Measurements from ENCODE around the gene STT3A.
"Not testable (repeated sequence)": the region's sequence is repeated elsewhere in the genome, so short reads cannot be mapped to it uniquely, and the experiment has no call there.

The STT3A gene

DNA sequence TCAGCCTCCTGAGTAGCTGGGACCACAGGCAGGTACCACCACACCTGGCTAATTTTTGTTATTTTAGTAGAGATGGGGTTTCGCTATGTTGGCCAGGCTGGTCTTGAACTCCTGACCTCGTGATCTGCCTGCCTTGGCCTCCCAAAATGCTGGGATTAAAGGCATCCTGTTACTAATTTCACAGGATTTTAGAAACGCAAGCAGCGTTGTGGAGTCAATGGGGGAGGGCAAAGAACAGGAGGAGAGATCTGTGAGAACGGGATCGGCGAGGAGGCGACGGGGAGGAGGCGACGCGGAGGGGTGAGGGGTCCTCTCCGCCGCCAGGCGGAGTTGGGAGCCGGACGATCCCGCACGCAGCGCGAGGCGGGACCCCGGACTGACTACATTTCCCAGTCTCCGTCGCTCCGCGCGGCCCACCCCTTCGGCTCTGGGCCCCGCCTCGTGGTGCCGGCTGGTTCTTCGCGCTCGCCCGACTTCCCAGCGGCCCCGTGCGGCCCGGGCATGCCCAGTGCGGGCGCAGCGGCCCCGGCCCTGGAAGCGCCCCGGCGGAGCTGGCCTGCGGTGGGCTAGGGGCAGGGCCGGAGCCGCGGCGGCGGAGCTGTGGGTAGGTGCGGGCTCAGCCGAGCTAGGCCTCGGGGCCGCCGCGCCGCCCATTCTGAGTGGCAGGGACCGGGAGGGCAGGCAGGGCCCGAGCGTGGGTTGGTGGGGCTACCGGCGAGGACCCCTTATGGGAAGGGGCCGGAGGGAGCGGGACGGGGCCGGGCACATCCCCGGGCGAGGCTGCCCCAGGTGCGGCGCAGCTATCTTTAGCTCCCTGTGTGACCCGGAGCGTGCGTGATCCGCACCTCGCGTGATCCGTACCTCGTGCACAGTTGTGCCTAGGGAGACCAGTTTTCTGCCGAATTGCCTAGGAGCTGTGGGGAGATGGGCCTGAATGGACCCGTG, 23.4 kb upstream of the STT3A start, which contains the start of gene EI24:
Gene EI24, plus strand, starts transcription at position 508 of the 945 bp plus-strand sequence. CDS start 3,051 bp downstream, outside the sequence.
- no peaks in the 10 kb centered on the region for H3K27me3 ChIP-seq (ENCODE audit: insufficient read depth, low read length)
- H2AFZ ChIP-seq (ENCODE audit: low read length, unreplicated experiment): peak within 1 kb of the TSS; percentile 94
- peaks cover 25% of the 10 kb centered on the region for H3K79me2 ChIP-seq (ENCODE audit: control insufficient read depth, insufficient read depth, low read length, unreplicated experiment)
- peak within 1 kb of the TSS; percentile 95 for H3K4me3 ChIP-seq (ENCODE audit: low read depth, low read length)
- peak within 1 kb of the TSS; percentile 26; the same call in 1 of the 2 replicates for H3K27ac ChIP-seq (ENCODE audit: low read depth, low read length)
- peaks cover 11% of the 10 kb centered on the region for H3K4me1 ChIP-seq (ENCODE audit: control insufficient read depth, insufficient read depth, low read length, unreplicated experiment)
- peaks cover 7% of the 10 kb centered on the region; the same call in 1 of the 2 replicates for H3K36me3 ChIP-seq (ENCODE audit: insufficient read depth, low read length)

- Histone ChIP-seq H3K27me3 (ENCODE audit: insufficient read depth, low read length) (no peaks in the 10 kb centered on the region), H3K79me2 (ENCODE audit: control insufficient read depth, insufficient read depth, low read length, unreplicated experiment) (peaks cover 25% of the 10 kb centered on the region), H3K4me1 (ENCODE audit: control insufficient read depth, insufficient read depth, low read length, unreplicated experiment) (peaks cover 11% of the 10 kb centered on the region), H3K4me3 (ENCODE audit: low read depth, low read length) (peak overlapping the region; percentile 95), H2AFZ (ENCODE audit: low read length, unreplicated experiment) (peak overlapping the region; percentile 93), H3K36me3 (ENCODE audit: insufficient read depth, low read length) (peaks cover 7% of the 10 kb centered on the region; the same call in 1 of the 2 replicates), H3K27ac (ENCODE audit: low read depth, low read length) (peak overlapping the region; percentile 26; the same call in 1 of the 2 replicates)
Measured at GRCh38 chr11:125569915-125570621, 22.6 kb upstream of the STT3A start.

DNA sequence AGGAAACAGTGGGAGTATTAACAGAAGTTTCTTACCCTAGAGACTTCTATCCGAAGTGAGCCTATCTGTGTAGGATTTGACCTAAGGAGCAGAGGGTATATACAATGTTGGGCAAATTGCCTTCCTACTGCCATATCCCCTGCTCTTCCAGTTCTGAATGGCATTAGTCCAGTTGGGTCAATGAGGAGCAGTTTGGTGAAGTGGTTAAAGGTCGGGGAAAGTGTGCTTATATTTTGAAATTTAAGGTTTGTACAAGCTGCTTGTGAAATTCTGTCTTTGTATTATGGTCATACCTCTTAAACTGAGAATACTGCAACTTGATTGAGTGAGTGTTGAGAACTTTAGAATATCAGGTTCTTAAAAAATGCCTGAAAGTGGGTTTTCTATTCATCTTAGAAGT, 21.7 kb upstream of the STT3A start:
- no peak overlapping the region for H3K27ac ChIP-seq (ENCODE audit: low read depth, low read length)
- peaks cover 8% of the 10 kb centered on the region; the same call in 1 of the 2 replicates for H3K36me3 ChIP-seq (ENCODE audit: insufficient read depth, low read length)
- peaks cover 11% of the 10 kb centered on the region for H3K4me1 ChIP-seq (ENCODE audit: control insufficient read depth, insufficient read depth, low read length, unreplicated experiment)
- H3K4me3 ChIP-seq (ENCODE audit: low read depth, low read length): peak overlapping the region; percentile 95
- peaks cover 25% of the 10 kb centered on the region for H3K79me2 ChIP-seq (ENCODE audit: control insufficient read depth, insufficient read depth, low read length, unreplicated experiment)
- no peak overlapping the region for H2AFZ ChIP-seq (ENCODE audit: low read length, unreplicated experiment)
- no peaks in the 10 kb centered on the region for H3K27me3 ChIP-seq (ENCODE audit: insufficient read depth, low read length)

- no peak overlapping the region for H2AFZ ChIP-seq (ENCODE audit: low read length, unreplicated experiment)
- H3K27ac ChIP-seq (ENCODE audit: low read depth, low read length): no peak overlapping the region
- no peak overlapping the region for H3K4me3 ChIP-seq (ENCODE audit: low read depth, low read length)
- peaks cover 25% of the 10 kb centered on the region for H3K79me2 ChIP-seq (ENCODE audit: control insufficient read depth, insufficient read depth, low read length, unreplicated experiment)
- H3K27me3 ChIP-seq (ENCODE audit: insufficient read depth, low read length): no peaks in the 10 kb centered on the region
- H3K4me1 ChIP-seq (ENCODE audit: control insufficient read depth, insufficient read depth, low read length, unreplicated experiment): peaks cover 11% of the 10 kb centered on the region
- peaks cover 22% of the 10 kb centered on the region for H3K36me3 ChIP-seq (ENCODE audit: insufficient read depth, low read length)
Measured at GRCh38 chr11:125572916-125573315, 19.7 kb upstream of the STT3A start.

- H3K27me3 ChIP-seq (ENCODE audit: insufficient read depth, low read length); H2AFZ ChIP-seq (ENCODE audit: low read length, unreplicated experiment); H3K79me2 ChIP-seq (ENCODE audit: control insufficient read depth, insufficient read depth, low read length, unreplicated experiment); H3K27ac ChIP-seq (ENCODE audit: low read depth, low read length); H3K4me3 ChIP-seq (ENCODE audit: low read depth, low read length); H3K4me1 ChIP-seq (ENCODE audit: control insufficient read depth, insufficient read depth, low read length, unreplicated experiment): not testable (repeated sequence)
- H3K36me3 ChIP-seq (ENCODE audit: insufficient read depth, low read length): peaks cover 34% of the 10 kb centered on the region
Measured at GRCh38 chr11:125577181-125577580, 15.5 kb upstream of the STT3A start.

- no peak overlapping the region for H3K4me3 ChIP-seq (ENCODE audit: low read depth, low read length)
- no peaks in the 10 kb centered on the region for H3K79me2 ChIP-seq (ENCODE audit: control insufficient read depth, insufficient read depth, low read length, unreplicated experiment)
- peaks cover 31% of the 10 kb centered on the region for H3K36me3 ChIP-seq (ENCODE audit: insufficient read depth, low read length)
- H3K27ac ChIP-seq (ENCODE audit: low read depth, low read length): no peak overlapping the region
- H2AFZ ChIP-seq (ENCODE audit: low read length, unreplicated experiment): no peak overlapping the region
- H3K4me1 ChIP-seq (ENCODE audit: control insufficient read depth, insufficient read depth, low read length, unreplicated experiment): no peaks in the 10 kb centered on the region
- H3K27me3 ChIP-seq (ENCODE audit: insufficient read depth, low read length): no peaks in the 10 kb centered on the region
Measured at GRCh38 chr11:125578783-125579182, 13.9 kb upstream of the STT3A start.

- H3K36me3 ChIP-seq (ENCODE audit: insufficient read depth, low read length): peaks cover 31% of the 10 kb centered on the region
- H3K27me3 ChIP-seq (ENCODE audit: insufficient read depth, low read length): no peaks in the 10 kb centered on the region
- H3K4me1 ChIP-seq (ENCODE audit: control insufficient read depth, insufficient read depth, low read length, unreplicated experiment): no peaks in the 10 kb centered on the region
- no peak overlapping the region for H3K4me3 ChIP-seq (ENCODE audit: low read depth, low read length)
- H3K79me2 ChIP-seq (ENCODE audit: control insufficient read depth, insufficient read depth, low read length, unreplicated experiment): no peaks in the 10 kb centered on the region
- no peak overlapping the region for H3K27ac ChIP-seq (ENCODE audit: low read depth, low read length)
- no peak overlapping the region for H2AFZ ChIP-seq (ENCODE audit: low read length, unreplicated experiment)
Measured at GRCh38 chr11:125579811-125580210, 12.8 kb upstream of the STT3A start.

DNA sequence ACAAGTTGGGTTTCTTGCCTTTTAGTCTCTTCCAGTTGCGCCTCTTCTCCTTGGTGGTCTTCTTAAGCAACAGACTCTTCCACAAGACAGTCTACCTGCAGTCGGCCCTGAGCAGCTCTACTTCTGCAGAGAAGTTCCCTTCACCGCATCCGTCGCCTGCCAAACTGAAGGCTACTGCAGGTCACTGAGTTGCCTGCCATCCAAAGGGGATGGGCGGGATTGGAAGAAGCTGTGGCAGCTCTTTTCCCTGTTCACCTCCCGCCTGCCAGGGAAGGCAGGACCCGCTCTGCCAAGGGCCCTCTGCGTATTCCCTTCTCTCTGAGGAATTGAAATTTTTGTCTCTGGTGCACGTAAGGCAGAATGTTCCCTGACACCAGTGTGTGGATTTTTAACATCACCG, 9.2 kb upstream of the STT3A start:
- H2AFZ ChIP-seq (ENCODE audit: low read length, unreplicated experiment): no peak overlapping the region
- H3K4me1 ChIP-seq (ENCODE audit: control insufficient read depth, insufficient read depth, low read length, unreplicated experiment): peaks cover 5% of the 10 kb centered on the region
- H3K36me3 ChIP-seq (ENCODE audit: insufficient read depth, low read length): peaks cover 13% of the 10 kb centered on the region
- no peak overlapping the region for H3K4me3 ChIP-seq (ENCODE audit: low read depth, low read length)
- no peaks in the 10 kb centered on the region for H3K79me2 ChIP-seq (ENCODE audit: control insufficient read depth, insufficient read depth, low read length, unreplicated experiment)
- no peak overlapping the region for H3K27ac ChIP-seq (ENCODE audit: low read depth, low read length)
- no peaks in the 10 kb centered on the region for H3K27me3 ChIP-seq (ENCODE audit: insufficient read depth, low read length)

- Histone ChIP-seq H3K4me3 (ENCODE audit: low read depth, low read length) (no peak overlapping the region), H3K4me1 (ENCODE audit: control insufficient read depth, insufficient read depth, low read length, unreplicated experiment) (peaks cover 9% of the 10 kb centered on the region), H3K27ac (ENCODE audit: low read depth, low read length) (no peak overlapping the region), H3K27me3 (ENCODE audit: insufficient read depth, low read length) (no peaks in the 10 kb centered on the region), H3K79me2 (ENCODE audit: control insufficient read depth, insufficient read depth, low read length, unreplicated experiment) (no peaks in the 10 kb centered on the region), H2AFZ (ENCODE audit: low read length, unreplicated experiment) (no peak overlapping the region), H3K36me3 (ENCODE audit: insufficient read depth, low read length) (peaks cover 7% of the 10 kb centered on the region)
Measured at GRCh38 chr11:125585487-125585886, 7.2 kb upstream of the STT3A start.

GRCh38 chr11:125586623-125587022, 6.0 kb upstream of the STT3A start:
- no peak overlapping the region for H3K27ac ChIP-seq (ENCODE audit: low read depth, low read length)
- peaks cover 4% of the 10 kb centered on the region for H3K79me2 ChIP-seq (ENCODE audit: control insufficient read depth, insufficient read depth, low read length, unreplicated experiment)
- H3K27me3 ChIP-seq (ENCODE audit: insufficient read depth, low read length): no peaks in the 10 kb centered on the region

More at GRCh38 chr11:125586623-125587022, 6.0 kb upstream of the STT3A start:
- Histone ChIP-seq H2AFZ (ENCODE audit: low read length, unreplicated experiment) (no peak overlapping the region), H3K4me3 (ENCODE audit: low read depth, low read length) (no peak overlapping the region), H3K36me3 (ENCODE audit: insufficient read depth, low read length) (peaks cover 3% of the 10 kb centered on the region; the same call in 1 of the 2 replicates), H3K4me1 (ENCODE audit: control insufficient read depth, insufficient read depth, low read length, unreplicated experiment) (peaks cover 9% of the 10 kb centered on the region)
